ELR (cell line): Measurements from ENCODE around the gene APBB1.
"Not testable (repeated sequence)": the region's sequence is repeated elsewhere in the genome, so short reads cannot be mapped to it uniquely, and the experiment has no call there.

Experiments
- DNase-seq: peaks from one replicate; pipeline ENCODE4 v3.0.0-alpha.2; 2015; ENCODE audit warnings: low read depth

Gene APBB1

GRCh38 chr11:6417907-6418556, 862 bp downstream of the APBB1 start:
- DNase-seq: peak; percentile 29

DNA sequence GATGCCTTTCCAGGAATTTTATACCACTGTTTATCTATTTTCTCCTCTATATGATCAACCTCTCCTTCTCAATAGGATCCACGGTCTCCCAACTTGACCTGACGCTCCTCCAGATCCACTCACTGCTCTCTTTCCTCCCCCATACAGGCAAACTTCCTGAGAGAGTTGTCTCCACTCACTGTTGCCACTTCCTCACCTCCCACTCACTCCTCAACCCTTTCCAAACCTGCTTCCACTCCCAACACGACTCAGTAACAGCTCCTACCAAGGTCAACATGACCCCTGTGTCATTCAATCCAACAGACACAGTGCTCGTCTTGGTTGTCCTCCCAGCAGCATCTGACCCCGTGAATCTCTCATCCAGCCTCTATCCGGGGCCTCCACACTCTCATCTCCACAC, 3.1 kb downstream of the APBB1 start:
- no peak for DNase-seq

DNA sequence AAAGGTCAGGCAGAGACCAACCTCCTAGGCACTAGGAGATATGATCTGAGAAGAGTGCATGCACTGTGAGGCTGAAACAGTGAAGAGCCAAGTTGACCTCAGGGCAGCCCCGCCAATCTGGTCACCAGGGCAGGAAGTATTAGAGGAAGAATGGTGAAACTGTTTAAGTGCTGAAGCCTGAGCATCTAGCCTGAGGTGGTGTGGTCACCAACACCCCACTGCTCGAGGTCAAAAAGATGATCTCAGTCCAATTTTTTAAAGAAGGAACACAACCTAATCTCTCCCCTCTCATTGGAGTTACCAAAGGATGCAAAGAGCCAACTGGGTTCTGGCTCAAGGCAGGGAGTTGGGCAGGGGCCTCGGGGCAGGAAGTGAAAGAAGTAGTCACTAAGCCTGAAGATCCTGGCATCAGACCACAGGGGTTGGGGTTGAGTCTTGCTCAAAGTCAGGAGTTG, 4.0 kb downstream of the APBB1 start:
- DNase-seq: peak; percentile 17

DNA sequence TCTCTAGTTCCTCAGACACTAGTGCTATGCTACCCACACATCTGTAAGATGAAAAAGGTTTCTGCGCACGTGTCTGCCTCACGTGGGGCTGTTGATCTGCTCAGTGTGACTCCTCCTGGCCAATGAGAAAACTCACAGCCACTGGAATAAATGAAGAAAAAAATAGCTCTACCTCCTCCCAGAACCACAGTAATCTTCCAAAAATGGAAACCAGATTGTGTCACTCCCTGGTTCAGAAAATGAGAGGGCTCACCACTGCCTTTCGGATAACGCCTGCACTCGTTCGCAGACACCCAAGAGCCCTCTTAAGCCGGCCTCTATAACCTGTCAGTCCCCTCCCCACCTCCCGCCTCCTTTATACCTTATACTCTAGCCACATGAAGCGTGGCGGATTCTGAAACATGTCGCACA, 5.1 kb downstream of the APBB1 start:
- DNase-seq: no peak

- DNase-seq: no peak
Observed at GRCh38 chr11:6411594-6412031, 7.3 kb downstream of the APBB1 start.

GRCh38 chr11:6410695-6411430, 8.0 kb downstream of the APBB1 start:
- no peak for DNase-seq

- no peak for DNase-seq
Observed at GRCh38 chr11:6406370-6406769, 12.5 kb downstream of the APBB1 start.

GRCh38 chr11:6405846-6406245, 13.0 kb downstream of the APBB1 start:
- no peak for DNase-seq

- DNase-seq: no peak
Observed at GRCh38 chr11:6405052-6405667, 13.7 kb downstream of the APBB1 start.

- DNase-seq: peak; percentile 56
Observed at GRCh38 chr11:6404342-6405051, 14.4 kb downstream of the APBB1 start.

GRCh38 chr11:6403539-6403938, 15.4 kb downstream of the APBB1 start:
- no peak for DNase-seq

DNA sequence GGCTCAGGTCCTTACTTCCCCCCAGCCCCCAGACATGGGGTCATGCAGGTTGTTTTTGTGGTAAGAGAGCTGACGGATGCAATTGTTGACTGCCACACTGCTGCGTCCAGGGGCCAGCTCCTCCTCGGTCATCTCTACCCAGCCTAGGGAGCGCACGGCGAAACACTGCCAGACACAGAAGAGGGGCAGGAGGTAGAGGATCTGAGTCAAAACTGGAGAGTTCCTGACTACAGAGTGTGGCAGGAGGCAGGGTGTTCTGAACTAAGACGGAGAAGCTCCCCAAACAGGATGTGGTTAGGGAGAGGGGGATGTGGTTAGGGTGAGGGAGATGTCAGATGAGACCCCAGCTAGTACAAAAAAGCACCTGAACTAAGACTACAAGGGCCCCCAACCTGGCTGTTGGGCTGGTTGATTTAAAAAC, 16.3 kb downstream of the APBB1 start:
- peak; percentile 46 for DNase-seq

DNA sequence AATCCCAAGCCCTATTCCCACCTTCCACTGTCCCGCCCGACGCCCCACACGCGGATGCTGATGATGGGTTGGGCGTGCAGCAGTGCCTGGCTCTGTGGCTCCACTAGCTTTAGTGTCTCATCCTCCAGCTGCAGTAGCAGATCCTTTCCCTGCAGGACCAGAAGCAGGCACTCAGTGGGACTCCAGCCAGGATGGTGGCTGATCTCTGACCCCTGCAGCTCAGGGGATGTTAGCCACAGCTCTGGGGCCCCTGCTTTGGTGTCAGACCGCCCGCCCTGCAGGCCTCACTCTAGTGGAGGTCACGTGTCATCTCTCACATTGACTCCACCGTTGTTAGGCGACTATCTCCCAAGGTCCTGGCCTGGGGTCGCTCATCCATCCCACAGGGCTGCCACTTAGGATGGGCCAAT, 16.8 kb downstream of the APBB1 start:
- DNase-seq: no peak

- no peak for DNase-seq
Observed at GRCh38 chr11:6401464-6401863, 17.4 kb downstream of the APBB1 start.

DNA sequence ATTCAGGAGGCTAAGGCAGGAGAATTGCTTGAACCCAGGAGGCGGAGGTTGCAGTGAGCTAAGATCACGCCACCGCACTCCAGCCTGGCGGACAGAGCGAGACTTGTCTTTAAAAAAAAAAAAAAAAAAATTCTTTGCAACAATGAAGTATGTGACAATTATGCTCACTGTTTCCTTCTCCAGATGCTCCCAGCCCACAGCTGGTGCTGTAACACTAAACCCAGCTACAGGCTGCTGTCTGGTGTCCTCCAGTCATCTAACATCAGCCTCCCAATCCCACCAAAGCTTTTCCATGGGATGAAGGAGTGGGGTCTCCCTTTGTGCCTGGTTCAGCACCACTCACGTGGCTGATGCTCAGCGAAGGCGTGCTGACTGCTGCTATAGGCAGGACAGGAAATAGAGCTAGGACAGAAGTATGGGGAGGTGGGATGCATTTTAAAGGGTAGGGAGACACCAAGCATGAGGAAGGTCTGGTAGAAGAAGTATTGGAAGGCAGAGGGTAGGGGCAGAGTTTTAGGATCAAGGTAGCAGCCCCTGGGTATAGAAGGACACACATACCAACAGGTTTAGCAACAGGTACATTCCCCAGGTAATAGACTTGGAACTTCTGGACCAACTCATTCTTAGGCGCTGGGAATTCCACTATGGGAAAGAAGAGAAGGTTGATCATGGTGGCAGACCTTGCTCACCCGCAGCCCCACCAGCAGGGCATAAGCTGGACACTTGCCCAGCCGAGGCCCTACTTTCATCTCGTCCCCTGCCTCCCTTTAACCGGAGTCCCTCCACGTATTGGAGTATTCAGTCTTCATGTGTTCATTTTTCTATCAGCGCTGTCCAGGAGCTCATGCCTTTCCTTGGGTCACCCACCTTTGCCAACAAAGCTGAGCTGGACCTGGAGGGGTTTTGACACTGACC, 18.2 kb downstream of the APBB1 start:
- no peak for DNase-seq

- DNase-seq: peak; percentile 17
Observed at GRCh38 chr11:6397636-6398035, 21.3 kb downstream of the APBB1 start.

- DNase-seq: no peak
Observed at GRCh38 chr11:6397156-6397555, 21.7 kb downstream of the APBB1 start.

DNA sequence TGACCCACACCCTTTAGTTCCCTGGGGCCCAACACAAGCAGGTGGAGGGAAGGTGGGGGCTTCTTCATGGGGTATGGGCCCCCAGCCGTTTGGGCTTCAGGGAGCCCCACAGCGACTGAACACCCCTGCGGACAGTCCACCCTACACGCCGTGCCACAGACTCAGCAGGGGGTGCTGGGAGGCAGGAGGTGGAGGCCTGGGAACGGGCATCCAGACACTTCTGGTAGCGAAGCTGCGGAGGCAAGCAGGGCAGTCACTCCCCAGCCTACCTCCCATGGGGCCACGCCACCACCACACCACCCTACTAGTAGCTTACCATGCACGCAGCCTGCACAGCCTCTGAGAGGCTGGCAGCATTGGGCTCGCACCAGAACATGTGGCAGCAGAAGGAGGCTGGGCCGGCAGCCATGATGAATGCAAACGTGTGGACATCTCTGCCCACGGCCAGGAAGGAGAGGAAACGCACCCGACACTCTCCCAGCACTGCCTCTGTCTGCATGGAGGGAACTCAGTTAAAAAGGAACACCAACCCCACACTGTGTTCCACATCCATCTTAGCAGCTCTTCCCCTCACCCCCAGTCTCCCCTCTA, 23.3 kb downstream of the APBB1 start:
- no peak for DNase-seq

- DNase-seq: no peak
Observed at GRCh38 chr11:6393989-6394670, 24.8 kb downstream of the APBB1 start.

DNA sequence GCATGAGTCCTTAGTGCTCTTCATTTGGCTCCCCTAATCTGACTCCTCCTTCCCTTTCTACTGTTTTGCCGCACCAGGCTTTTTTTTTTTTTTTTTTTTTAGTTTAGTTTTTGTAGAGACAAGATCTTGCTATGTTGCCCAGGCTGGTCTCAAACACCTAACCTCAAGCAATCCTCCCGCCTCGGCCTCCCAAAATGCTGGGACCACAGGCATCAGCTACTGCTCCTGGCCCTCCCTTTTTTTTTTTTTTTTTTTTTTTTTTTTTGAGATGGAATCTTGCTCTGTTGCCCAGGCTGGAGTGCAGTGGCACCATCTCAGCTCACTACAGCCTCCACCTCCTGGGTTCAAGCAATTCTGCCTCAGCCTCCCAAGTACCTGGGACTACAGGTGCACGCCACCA, 26.6 kb downstream of the APBB1 start:
- not testable (repeated sequence) for DNase-seq
